ENCODE data around the gene ALK.

DNA sequence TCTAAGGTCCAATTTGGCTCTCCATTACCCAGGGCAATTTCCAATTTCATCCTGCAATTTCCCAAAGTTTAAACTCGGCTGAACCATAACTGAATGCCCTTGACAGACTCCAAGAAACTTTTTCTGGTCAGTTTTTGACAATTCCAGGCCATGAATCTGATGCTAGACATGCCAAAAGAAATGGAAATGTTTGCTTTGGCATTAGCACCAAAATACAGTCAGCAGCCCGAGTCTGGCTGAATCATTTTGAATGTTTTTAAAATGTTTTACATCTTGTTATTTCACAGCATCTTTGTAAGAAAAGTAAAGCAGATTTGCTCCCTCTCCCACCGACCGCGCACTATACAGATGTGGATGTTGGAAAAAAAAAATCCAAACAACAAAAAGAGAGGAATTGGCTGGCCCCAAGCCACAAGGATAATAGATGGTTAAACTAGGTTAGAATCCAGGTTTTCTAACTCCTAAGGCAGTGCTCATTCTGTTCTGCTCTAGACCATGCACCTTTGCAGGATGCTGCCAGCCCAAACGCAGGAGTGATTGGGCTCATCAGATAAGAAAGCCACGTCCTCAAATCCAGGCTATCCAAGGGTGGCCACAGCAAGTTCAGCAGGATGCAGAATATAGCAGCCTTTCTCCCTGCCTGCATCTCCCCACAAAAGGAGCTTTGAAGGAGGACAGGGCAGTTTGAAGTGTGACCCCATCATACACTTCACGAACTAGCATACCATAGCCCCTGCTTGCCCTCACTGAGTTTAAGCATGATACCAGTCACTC lies 167.5 kb downstream of the ALK start:
- TF ChIP-seq, protein P1, sequence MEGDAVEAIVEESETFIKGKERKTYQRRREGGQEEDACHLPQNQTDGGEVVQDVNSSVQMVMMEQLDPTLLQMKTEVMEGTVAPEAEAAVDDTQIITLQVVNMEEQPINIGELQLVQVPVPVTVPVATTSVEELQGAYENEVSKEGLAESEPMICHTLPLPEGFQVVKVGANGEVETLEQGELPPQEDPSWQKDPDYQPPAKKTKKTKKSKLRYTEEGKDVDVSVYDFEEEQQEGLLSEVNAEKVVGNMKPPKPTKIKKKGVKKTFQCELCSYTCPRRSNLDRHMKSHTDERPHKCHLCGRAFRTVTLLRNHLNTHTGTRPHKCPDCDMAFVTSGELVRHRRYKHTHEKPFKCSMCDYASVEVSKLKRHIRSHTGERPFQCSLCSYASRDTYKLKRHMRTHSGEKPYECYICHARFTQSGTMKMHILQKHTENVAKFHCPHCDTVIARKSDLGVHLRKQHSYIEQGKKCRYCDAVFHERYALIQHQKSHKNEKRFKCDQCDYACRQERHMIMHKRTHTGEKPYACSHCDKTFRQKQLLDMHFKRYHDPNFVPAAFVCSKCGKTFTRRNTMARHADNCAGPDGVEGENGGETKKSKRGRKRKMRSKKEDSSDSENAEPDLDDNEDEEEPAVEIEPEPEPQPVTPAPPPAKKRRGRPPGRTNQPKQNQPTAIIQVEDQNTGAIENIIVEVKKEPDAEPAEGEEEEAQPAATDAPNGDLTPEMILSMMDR (conservative IDR thresholded peaks at IDR 0.05 in 1 of 2, IDR thresholded peaks at IDR 0.05 in 1 of 2; ENCODE audit: low read depth in 1 of 2, low read length in 2 of 2) = no peak
- TF ChIP-seq EZH2 (IDR thresholded peaks at IDR 0.05; ENCODE audit: low read length, missing control alignments) = no peak
